Measurements from ENCODE around the gene ARFGAP1.

ARFGAP1 gene

DNA sequence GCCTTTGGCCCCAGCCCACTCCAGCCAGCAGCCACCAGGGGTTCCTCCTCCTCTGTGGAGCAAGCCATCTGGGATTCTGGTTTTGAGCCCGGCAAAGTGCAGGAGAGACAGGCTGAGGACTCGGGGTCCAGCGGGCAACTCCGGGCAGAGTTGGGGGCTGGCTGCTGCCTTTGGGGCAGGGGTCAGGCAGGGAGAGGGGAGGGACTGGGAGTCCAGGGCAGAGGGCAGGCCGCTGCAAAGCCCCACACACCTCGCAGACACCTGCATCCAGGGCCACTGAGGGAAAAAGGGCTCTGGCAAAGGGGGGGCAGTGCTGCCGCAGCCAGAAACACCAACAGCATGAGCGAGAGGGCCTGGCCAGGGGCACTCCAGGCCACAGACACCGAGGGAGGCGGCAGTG, 28.1 kb upstream of the ARFGAP1 start (continued):
- TF ChIP-seq, protein P1, sequence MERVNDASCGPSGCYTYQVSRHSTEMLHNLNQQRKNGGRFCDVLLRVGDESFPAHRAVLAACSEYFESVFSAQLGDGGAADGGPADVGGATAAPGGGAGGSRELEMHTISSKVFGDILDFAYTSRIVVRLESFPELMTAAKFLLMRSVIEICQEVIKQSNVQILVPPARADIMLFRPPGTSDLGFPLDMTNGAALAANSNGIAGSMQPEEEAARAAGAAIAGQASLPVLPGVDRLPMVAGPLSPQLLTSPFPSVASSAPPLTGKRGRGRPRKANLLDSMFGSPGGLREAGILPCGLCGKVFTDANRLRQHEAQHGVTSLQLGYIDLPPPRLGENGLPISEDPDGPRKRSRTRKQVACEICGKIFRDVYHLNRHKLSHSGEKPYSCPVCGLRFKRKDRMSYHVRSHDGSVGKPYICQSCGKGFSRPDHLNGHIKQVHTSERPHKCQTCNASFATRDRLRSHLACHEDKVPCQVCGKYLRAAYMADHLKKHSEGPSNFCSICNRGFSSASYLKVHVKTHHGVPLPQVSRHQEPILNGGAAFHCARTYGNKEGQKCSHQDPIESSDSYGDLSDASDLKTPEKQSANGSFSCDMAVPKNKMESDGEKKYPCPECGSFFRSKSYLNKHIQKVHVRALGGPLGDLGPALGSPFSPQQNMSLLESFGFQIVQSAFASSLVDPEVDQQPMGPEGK (CRISPR knock-in tag; IDR thresholded peaks at IDR 0.05; ENCODE audit: borderline replicate concordance), result no peak
- TF ChIP-seq GLIS3 (CRISPR knock-in tag; IDR thresholded peaks at IDR 0.05) (no peak), ZNF565 (CRISPR knock-in tag; conservative IDR thresholded peaks at IDR 0.05; ENCODE audit: low read depth) (no peak), ZNF70 (CRISPR knock-in tag; IDR thresholded peaks at IDR 0.05) (no peak), OSR1 (CRISPR knock-in tag; IDR thresholded peaks at IDR 0.05) (no peak), CSDC2 (CRISPR knock-in tag; IDR thresholded peaks at IDR 0.05) (no peak)
- TF ChIP-seq, protein P2, sequence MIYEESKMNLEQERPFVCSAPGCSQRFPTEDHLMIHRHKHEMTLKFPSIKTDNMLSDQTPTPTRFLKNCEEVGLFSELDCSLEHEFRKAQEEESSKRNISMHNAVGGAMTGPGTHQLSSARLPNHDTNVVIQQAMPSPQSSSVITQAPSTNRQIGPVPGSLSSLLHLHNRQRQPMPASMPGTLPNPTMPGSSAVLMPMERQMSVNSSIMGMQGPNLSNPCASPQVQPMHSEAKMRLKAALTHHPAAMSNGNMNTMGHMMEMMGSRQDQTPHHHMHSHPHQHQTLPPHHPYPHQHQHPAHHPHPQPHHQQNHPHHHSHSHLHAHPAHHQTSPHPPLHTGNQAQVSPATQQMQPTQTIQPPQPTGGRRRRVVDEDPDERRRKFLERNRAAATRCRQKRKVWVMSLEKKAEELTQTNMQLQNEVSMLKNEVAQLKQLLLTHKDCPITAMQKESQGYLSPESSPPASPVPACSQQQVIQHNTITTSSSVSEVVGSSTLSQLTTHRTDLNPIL (CRISPR knock-in tag; IDR thresholded peaks at IDR 0.05; ENCODE audit: low read depth), result no peak

DNA sequence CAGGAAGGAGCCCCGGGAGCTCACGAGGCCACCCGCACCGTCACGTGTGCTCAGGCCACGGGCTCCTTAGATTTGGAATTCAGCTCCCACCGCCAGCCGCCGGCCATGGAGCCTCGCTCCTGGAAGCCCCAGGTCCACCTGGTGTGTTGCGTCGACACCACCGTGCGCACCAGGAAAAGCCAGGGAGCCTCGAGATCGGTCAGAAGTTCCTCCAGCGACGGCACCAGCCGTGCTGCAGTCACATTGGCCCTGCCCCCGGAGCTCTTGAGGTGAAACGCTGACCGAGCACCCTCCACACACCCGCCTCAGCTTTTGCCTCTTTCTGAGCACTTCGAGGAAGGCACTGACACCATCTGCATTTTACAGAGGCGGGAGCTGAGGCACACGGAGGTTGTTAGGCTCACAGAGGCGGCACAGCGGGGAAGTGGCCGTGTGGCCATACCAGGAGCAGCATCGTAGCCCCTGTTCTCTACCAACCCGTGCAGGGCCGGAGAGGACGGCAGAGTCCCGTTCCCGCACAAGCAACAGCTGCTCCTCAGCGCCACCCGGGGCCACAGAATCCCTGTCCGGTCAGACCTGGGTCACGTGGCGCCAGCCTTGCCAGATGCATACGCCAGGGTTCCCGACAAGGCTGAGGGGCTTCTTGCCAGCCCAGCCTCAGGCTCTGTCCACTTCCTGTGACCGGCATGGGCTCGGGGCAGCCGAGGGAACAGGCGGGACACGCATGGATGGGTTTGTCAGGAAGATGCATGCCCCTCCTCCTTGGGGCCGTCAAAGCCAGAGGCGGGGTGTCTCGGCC, 25.9 kb upstream of the ARFGAP1 start:
- TF ChIP-seq ISL1 (CRISPR knock-in tag; IDR thresholded peaks at IDR 0.05) (no peak), ZFP30 (CRISPR knock-in tag; IDR thresholded peaks at IDR 0.05) (no peak), ESRRG (CRISPR knock-in tag; IDR thresholded peaks at IDR 0.05) (no peak), TOX (CRISPR knock-in tag; IDR thresholded peaks at IDR 0.05; ENCODE audit: borderline replicate concordance) (no peak), ZNF70 (CRISPR knock-in tag; IDR thresholded peaks at IDR 0.05) (no peak), CSDC2 (CRISPR knock-in tag; IDR thresholded peaks at IDR 0.05) (no peak), ZNF565 (CRISPR knock-in tag; conservative IDR thresholded peaks at IDR 0.05; ENCODE audit: low read depth) (no peak), GLIS3 (CRISPR knock-in tag; IDR thresholded peaks at IDR 0.05) (no peak)
- TF ChIP-seq, protein P3, sequence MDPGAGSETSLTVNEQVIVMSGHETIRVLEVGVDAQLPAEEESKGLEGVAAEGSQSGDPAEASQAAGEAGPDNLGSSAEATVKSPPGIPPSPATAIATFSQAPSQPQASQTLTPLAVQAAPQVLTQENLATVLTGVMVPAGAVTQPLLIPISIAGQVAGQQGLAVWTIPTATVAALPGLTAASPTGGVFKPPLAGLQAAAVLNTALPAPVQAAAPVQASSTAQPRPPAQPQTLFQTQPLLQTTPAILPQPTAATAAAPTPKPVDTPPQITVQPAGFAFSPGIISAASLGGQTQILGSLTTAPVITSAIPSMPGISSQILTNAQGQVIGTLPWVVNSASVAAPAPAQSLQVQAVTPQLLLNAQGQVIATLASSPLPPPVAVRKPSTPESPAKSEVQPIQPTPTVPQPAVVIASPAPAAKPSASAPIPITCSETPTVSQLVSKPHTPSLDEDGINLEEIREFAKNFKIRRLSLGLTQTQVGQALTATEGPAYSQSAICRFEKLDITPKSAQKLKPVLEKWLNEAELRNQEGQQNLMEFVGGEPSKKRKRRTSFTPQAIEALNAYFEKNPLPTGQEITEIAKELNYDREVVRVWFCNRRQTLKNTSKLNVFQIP (CRISPR knock-in tag; IDR thresholded peaks at IDR 0.05; ENCODE audit: borderline replicate concordance, low read depth), result no peak
- TF ChIP-seq, protein P4, sequence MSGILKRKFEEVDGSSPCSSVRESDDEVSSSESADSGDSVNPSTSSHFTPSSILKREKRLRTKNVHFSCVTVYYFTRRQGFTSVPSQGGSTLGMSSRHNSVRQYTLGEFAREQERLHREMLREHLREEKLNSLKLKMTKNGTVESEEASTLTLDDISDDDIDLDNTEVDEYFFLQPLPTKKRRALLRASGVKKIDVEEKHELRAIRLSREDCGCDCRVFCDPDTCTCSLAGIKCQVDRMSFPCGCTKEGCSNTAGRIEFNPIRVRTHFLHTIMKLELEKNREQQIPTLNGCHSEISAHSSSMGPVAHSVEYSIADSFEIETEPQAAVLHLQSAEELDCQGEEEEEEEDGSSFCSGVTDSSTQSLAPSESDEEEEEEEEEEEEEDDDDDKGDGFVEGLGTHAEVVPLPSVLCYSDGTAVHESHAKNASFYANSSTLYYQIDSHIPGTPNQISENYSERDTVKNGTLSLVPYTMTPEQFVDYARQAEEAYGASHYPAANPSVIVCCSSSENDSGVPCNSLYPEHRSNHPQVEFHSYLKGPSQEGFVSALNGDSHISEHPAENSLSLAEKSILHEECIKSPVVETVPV (CRISPR knock-in tag; IDR thresholded peaks at IDR 0.05), result no peak
- no peak; the same call in 2 of the 3 replicates for ATAC-seq

DNA sequence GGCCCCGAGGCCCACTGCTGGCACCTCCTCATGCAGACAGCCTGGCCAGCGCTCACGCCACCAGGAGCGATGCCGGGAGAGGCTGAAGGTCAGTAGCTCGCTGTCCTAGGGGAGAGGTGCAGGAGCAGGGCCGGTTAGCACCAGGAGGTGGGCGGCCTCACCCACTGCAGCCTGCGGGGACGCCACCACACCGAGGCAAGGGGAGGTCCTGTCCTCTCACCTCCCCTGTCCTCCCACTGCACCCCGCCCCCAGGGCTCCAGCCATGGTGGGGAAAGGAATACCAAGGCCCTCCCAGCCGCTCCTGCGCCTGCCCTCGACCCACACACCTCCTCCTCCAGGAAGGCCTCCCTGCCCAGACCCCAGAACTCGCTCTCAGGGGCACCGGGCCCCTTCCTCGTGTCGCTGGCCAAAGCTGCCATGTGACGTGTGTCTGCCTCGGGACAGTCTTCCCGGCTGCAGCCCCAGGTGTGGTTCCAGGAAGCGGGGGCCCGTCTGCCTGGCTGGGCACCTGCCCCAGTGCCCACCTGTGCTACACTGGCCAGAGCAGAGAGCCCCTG, 24.9 kb upstream of the ARFGAP1 start:
- no peak for ATAC-seq

More for the DNA sequence above, 24.9 kb upstream of the ARFGAP1 start:
- TF ChIP-seq BACH2 (CRISPR knock-in tag; IDR thresholded peaks at IDR 0.05; ENCODE audit: borderline replicate concordance) (no peak), ZNF70 (CRISPR knock-in tag; IDR thresholded peaks at IDR 0.05) (no peak), ARNTL (CRISPR knock-in tag; IDR thresholded peaks at IDR 0.05; ENCODE audit: borderline replicate concordance, low read depth) (no peak), TCF4 (CRISPR knock-in tag; IDR thresholded peaks at IDR 0.05; ENCODE audit: borderline replicate concordance) (no peak), TOX (CRISPR knock-in tag; IDR thresholded peaks at IDR 0.05; ENCODE audit: borderline replicate concordance) (no peak), ZC3H10 (CRISPR knock-in tag; IDR thresholded peaks at IDR 0.05) (no peak), CSDC2 (CRISPR knock-in tag; IDR thresholded peaks at IDR 0.05) (no peak)
- TF ChIP-seq, protein P5, sequence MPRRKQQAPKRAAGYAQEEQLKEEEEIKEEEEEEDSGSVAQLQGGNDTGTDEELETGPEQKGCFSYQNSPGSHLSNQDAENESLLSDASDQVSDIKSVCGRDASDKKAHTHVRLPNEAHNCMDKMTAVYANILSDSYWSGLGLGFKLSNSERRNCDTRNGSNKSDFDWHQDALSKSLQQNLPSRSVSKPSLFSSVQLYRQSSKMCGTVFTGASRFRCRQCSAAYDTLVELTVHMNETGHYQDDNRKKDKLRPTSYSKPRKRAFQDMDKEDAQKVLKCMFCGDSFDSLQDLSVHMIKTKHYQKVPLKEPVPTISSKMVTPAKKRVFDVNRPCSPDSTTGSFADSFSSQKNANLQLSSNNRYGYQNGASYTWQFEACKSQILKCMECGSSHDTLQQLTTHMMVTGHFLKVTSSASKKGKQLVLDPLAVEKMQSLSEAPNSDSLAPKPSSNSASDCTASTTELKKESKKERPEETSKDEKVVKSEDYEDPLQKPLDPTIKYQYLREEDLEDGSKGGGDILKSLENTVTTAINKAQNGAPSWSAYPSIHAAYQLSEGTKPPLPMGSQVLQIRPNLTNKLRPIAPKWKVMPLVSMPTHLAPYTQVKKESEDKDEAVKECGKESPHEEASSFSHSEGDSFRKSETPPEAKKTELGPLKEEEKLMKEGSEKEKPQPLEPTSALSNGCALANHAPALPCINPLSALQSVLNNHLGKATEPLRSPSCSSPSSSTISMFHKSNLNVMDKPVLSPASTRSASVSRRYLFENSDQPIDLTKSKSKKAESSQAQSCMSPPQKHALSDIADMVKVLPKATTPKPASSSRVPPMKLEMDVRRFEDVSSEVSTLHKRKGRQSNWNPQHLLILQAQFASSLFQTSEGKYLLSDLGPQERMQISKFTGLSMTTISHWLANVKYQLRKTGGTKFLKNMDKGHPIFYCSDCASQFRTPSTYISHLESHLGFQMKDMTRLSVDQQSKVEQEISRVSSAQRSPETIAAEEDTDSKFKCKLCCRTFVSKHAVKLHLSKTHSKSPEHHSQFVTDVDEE (CRISPR knock-in tag; IDR thresholded peaks at IDR 0.05), result no peak
- TF ChIP-seq, protein P1 (CRISPR knock-in tag; IDR thresholded peaks at IDR 0.05; ENCODE audit: borderline replicate concordance), result no peak
- TF ChIP-seq, protein P4 (CRISPR knock-in tag; IDR thresholded peaks at IDR 0.05), result no peak
- TF ChIP-seq, protein P3 (CRISPR knock-in tag; IDR thresholded peaks at IDR 0.05; ENCODE audit: borderline replicate concordance, low read depth), result no peak
